ENCODE measurements around the gene NIN. TPM values are rescaled to one million over a fixed set of nuclear protein-coding genes. Genes with fewer than 3 reads are reported as not detected.
A peak's percentile ranks its signal among the peaks of the same experiment; 100 is the strongest.

NIN gene
- total RNA-seq, 4 donors from 2014 or later = 24.1 to 35.7 (median 30.7) TPM

DNA sequence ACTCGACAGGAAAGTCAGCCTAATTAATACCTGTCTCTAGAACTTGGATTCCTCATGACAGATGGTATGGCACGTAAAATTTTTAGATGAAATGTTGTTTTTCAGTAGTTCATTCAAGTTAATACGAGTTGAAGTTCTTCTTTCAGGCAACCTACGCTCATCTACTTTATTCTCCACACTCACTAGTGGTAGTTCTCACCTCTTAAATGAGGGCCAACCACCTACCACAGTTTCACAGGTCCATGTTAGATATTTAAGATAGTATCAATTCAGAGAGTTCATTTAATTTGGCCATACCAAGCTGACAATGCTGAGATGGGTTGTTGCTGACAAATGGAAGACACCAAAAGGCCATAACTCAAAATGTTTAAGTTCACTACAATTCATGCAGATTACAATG lies 50.6 kb downstream of the NIN start:
- WGBS, 2 donors = 89 to 95% methylated on average over 4 of the region's 4 CpGs
- Histone ChIP-seq H3K9me3 (no peaks in the 10 kb centered on the region), H3K4me1 (peaks cover 0 to 30% (median 2%) of the 10 kb centered on the region in 4 donors), H3K4me3 (no peak overlapping the region), H3K36me3 (no peaks in the 10 kb centered on the region), H3K27ac (no peak overlapping the region), H3K27me3 (no peaks in the 10 kb centered on the region)
- DNase-seq (ENCODE audit: low spot score in 2 of 2) = no peak
- TF ChIP-seq, protein P1, sequence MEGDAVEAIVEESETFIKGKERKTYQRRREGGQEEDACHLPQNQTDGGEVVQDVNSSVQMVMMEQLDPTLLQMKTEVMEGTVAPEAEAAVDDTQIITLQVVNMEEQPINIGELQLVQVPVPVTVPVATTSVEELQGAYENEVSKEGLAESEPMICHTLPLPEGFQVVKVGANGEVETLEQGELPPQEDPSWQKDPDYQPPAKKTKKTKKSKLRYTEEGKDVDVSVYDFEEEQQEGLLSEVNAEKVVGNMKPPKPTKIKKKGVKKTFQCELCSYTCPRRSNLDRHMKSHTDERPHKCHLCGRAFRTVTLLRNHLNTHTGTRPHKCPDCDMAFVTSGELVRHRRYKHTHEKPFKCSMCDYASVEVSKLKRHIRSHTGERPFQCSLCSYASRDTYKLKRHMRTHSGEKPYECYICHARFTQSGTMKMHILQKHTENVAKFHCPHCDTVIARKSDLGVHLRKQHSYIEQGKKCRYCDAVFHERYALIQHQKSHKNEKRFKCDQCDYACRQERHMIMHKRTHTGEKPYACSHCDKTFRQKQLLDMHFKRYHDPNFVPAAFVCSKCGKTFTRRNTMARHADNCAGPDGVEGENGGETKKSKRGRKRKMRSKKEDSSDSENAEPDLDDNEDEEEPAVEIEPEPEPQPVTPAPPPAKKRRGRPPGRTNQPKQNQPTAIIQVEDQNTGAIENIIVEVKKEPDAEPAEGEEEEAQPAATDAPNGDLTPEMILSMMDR (IDR thresholded peaks at IDR 0.05) = no peak
- no peak for TF ChIP-seq POLR2A (IDR thresholded peaks at IDR 0.05)
- TF ChIP-seq EP300 (IDR thresholded peaks at IDR 0.05) = no peak

DNA sequence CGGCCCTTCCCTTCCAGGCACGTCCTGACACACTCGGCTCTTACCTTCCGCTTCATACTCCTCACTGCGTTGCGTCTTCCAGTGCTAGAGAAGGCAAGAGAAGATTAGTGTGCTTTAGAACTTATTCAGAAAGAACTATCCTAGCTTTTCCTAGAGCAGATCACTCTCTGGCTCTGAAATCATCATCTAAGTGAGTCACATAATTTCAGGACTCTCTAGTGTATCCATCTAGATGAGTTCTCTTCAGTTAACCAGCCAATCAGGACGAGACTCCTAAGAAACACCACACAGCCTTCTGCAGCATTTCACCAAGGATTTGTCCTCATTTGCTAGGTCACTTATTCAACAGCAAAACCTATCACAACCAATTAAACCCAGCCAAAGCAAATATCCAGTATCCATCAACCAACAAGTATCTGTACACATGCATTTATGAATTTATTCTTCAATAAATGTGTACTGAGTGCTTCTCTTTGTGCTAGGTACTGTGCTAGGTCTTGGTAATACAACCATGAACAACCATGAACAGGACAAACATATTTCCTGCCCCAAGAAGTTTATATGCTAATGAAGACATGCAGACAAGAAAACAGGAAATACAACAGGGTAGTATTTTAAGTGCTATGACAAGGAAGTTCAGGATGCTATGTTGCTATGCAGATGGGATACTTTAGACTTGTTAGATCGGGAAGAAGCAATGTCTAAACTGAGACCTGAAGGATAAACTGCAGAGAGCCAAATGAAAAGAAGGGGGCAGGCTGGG lies 52.1 kb downstream of the NIN start:
- H3K27ac ChIP-seq = no peak overlapping the region
- no peak for DNase-seq (ENCODE audit: low spot score in 2 of 2)

GRCh38 chr14:50776522-50776921 lies 54.4 kb downstream of the NIN start:
- peaks cover 0 to 51% (median 5%) of the 10 kb centered on the region in 4 donors for H3K4me1 ChIP-seq
- H3K27me3 ChIP-seq = no peaks in the 10 kb centered on the region
- no peak overlapping the region for H3K4me3 ChIP-seq
- DNase-seq (ENCODE audit: low spot score in 2 of 2) = no peak
- peaks cover 0 to 13% (median 0%) of the 10 kb centered on the region in 3 donors for H3K36me3 ChIP-seq
- no peak for TF ChIP-seq EP300 (IDR thresholded peaks at IDR 0.05)
- TF ChIP-seq, protein P1 (IDR thresholded peaks at IDR 0.05) = no peak
- no peak for TF ChIP-seq POLR2A (IDR thresholded peaks at IDR 0.05)
- H3K9me3 ChIP-seq = no peaks in the 10 kb centered on the region
- H3K27ac ChIP-seq = peak overlapping the region in 2 of 4 donors; percentile 72 to 79

More for the DNA sequence above, 52.1 kb downstream of the NIN start:
- Histone ChIP-seq H3K27me3 (no peaks in the 10 kb centered on the region), H3K9me3 (no peaks in the 10 kb centered on the region), H3K4me3 (no peak overlapping the region), H3K36me3 (no peaks in the 10 kb centered on the region), H3K4me1 (peaks cover 0 to 41% (median 5%) of the 10 kb centered on the region in 4 donors)
- no peak for TF ChIP-seq POLR2A (IDR thresholded peaks at IDR 0.05)
- TF ChIP-seq, protein P1 (IDR thresholded peaks at IDR 0.05) = no peak
- no peak for TF ChIP-seq EP300 (IDR thresholded peaks at IDR 0.05)
- WGBS, 2 donors = 73 to 82% methylated on average over 8 of the region's 8 CpGs

DNA sequence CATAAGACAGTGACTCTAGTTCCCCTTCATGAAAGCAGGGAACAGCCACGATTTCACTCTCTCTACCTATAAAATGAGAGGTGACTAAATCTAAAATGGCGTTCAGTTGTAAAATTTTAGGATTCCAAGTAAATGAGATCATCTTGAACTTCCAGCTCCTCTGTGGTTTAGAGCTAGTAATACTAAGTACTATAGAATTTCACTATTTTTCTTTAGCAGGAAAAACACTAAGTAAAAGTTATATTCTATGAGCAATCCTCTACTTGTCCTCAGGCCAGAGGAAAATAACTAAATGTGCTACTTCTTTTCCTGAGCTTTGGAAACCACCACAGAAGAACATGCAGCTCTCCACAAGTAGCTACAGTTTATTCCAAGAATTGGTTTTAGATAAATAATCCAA lies 55.6 kb downstream of the NIN start:
- Histone ChIP-seq H3K36me3 (peaks cover 0 to 24% (median 8%) of the 10 kb centered on the region in 3 donors), H3K4me1 (peaks cover 0 to 51% (median 5%) of the 10 kb centered on the region in 4 donors), H3K27me3 (no peaks in the 10 kb centered on the region), H3K27ac (peak overlapping the region; percentile 12 to 79 (median 53)), H3K9me3 (no peaks in the 10 kb centered on the region), H3K4me3 (peak overlapping the region in 1 of 4 donors; percentile 16)
- WGBS, 2 donors = 22 to 34% methylated on average over 2 of the region's 2 CpGs
- TF ChIP-seq EP300 (IDR thresholded peaks at IDR 0.05) = no peak
- TF ChIP-seq, protein P1 (IDR thresholded peaks at IDR 0.05) = no peak
- no peak for TF ChIP-seq POLR2A (IDR thresholded peaks at IDR 0.05)
- no peak for DNase-seq (ENCODE audit: low spot score in 2 of 2)

DNA sequence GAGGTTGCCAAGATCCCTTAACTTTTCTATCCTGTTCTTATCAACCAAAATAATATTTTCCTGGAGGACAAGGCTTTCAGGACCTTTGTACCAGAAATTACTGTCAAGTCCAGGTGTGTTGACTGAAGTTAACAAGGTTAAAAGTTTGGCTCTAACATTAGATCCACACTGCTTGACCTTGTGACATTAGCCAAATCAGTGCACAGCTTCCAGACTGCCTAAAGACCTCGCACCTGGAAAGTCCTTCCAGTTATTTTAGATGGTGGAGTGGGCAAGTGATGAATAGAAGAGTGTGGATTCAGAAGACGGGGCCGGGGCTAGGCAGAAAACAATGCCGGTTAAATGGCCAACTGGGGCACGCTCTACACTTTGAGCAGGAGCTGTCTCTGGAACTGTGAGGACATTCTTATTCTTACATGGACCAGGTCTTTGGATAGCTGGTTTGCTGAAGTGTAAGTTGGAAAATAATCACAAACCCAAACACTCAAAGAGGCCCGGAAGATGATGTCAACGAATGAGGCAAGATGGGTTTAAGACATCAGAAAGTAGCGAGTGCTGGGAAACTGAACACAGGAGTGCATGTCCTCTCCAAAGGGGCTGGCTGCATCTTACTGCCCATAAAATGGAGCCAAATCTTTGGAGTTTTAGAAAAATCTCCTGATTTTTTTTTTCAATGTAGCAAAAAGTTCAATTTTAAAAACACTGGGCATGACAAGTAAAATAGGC lies 56.3 kb downstream of the NIN start:
- peak overlapping the region; percentile 12 to 79 (median 53) for H3K27ac ChIP-seq
- peaks cover 0 to 51% (median 5%) of the 10 kb centered on the region in 4 donors for H3K4me1 ChIP-seq
- no peak for TF ChIP-seq EP300 (IDR thresholded peaks at IDR 0.05)
- TF ChIP-seq POLR2A (IDR thresholded peaks at IDR 0.05) = no peak
- TF ChIP-seq, protein P1 (IDR thresholded peaks at IDR 0.05) = no peak
- peak in 1 of 2 donors; percentile 19 for DNase-seq (ENCODE audit: low spot score in 2 of 2)
- WGBS, 2 donors = 75 to 83% methylated on average over 8 of the region's 8 CpGs
- H3K36me3 ChIP-seq = peaks cover 0 to 31% (median 8%) of the 10 kb centered on the region in 3 donors
- H3K4me3 ChIP-seq = peak overlapping the region in 1 of 4 donors; percentile 16
- H3K9me3 ChIP-seq = no peaks in the 10 kb centered on the region
- no peaks in the 10 kb centered on the region for H3K27me3 ChIP-seq
